Neutrophil (primary cell): ENCODE results near the gene R3HDM2.
"Not testable (repeated sequence)": the region's sequence is repeated elsewhere in the genome, so short reads cannot be mapped to it uniquely, and the experiment has no call there.

ENCODE experiments used
- H3K27ac ChIP-seq: fragments of 200-600 bp; sonication (generic); 2 replicates; pipeline ENCODE4 v1.5.1; 2016; ENCODE audit warnings: mild to moderate bottlenecking, moderate library complexity
- H3K27me3 ChIP-seq: fragments of 200-600 bp; sonication (generic); 2 replicates; pipeline ENCODE4 v1.6.0; 2016; ENCODE audit warnings: mild to moderate bottlenecking
- H3K36me3 ChIP-seq: fragments of 200-600 bp; sonication (generic); 2 replicates; pipeline ENCODE4 v1.5.1; 2017
- H3K4me1 ChIP-seq, 2 experiments: fragments of 200-600 bp in 1 of 2; sonication (generic) in 1 of 2; 1 replicate in 1 of 2; 2 replicates in 1 of 2; pipeline versions ENCODE4 v1.5.1 to v1.6.1; 2013 to 2016; ENCODE audit warnings: low read depth in 1 of 2, low read length in 1 of 2, mild to moderate bottlenecking in 1 of 2, moderate library complexity in 1 of 2; ENCODE audit not compliant: control insufficient read depth in 1 of 2, insufficient read depth in 1 of 2
- H3K4me3 ChIP-seq, 2 experiments: fragments of 200-600 bp in 1 of 2; sonication (generic) in 1 of 2; 1 replicate in 1 of 2; 2 replicates in 1 of 2; pipeline ENCODE4 v1.5.1; 2013 to 2016; ENCODE audit warnings: low read depth in 1 of 2, low read length in 1 of 2, mild to moderate bottlenecking in 1 of 2, moderate library complexity in 1 of 2
- H3K9me3 ChIP-seq: fragments of 200-600 bp; sonication (generic); 2 replicates; pipeline ENCODE4 v1.5.1; 2016
- TF ChIP-seq, protein P1 (sequence below): fragments of 200-600 bp; sonication (generic); IDR thresholded peaks from 2 replicates; pipeline ENCODE4 v1.5.1; 2016; ENCODE audit warnings: antibody characterized with exemption

R3HDM2 gene

DNA sequence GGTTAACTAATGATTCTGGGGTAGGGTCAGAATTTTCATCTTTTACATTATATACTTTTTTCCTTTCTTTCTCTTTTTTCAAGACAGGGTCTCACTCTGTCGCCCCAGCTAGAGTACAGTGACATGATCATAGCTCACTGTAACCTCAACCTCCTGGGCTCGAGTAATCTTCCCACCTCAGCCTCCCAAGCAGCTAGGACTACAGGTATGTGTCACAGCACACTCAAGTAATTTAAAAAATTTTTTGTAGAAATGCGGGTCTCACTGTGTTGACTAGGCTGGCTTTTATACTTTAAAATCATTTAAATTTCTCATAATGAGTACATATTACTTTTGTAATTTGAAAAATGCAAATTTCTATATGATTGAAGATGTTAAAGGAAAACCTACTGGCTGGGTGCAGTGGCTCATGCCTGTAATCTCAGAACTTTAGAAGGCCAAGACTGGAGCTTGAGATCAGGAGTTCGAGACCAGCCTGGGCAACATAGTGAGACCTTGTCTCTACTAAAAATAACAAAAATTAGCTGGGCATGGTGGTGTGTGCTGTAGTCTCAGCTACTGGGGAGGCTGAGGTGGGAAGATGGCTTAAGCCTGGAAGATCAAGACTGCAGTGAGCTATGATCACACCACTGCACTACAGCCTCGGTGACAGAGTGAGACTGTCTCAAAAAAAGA is 25.7 kb downstream of the R3HDM2 start:
- Histone ChIP-seq H3K27me3 (no peaks in the 10 kb centered on the region), H3K36me3 (peaks cover 3% of the 10 kb centered on the region)
- TF ChIP-seq, protein P1, sequence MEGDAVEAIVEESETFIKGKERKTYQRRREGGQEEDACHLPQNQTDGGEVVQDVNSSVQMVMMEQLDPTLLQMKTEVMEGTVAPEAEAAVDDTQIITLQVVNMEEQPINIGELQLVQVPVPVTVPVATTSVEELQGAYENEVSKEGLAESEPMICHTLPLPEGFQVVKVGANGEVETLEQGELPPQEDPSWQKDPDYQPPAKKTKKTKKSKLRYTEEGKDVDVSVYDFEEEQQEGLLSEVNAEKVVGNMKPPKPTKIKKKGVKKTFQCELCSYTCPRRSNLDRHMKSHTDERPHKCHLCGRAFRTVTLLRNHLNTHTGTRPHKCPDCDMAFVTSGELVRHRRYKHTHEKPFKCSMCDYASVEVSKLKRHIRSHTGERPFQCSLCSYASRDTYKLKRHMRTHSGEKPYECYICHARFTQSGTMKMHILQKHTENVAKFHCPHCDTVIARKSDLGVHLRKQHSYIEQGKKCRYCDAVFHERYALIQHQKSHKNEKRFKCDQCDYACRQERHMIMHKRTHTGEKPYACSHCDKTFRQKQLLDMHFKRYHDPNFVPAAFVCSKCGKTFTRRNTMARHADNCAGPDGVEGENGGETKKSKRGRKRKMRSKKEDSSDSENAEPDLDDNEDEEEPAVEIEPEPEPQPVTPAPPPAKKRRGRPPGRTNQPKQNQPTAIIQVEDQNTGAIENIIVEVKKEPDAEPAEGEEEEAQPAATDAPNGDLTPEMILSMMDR, result no peak

DNA sequence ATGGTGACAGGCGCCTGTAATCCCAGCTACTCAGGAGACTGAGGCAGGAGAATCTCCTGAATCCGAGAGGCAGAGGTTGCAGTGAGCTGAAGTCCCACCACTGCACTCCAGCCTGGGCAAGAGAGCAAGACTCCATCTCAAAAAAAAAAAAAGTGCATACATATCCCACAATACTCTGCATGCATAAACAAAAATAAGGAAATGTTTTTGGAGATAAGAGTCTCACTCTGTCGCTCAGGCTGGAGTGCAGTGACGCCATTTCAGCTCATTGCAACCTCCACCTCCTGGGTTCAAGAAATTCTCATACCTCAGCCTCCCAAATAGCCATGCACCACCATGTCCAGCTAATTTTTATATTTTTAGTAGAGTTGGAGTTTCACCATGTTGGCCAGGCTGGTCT is 28.7 kb downstream of the R3HDM2 start:
- not testable (repeated sequence) for H3K4me3 ChIP-seq

More for the DNA sequence above, 25.7 kb downstream of the R3HDM2 start:
- no peaks in the 10 kb centered on the region for H3K9me3 ChIP-seq
- no peaks in the 10 kb centered on the region for H3K4me1 ChIP-seq
- H3K4me3 ChIP-seq, result no peak overlapping the region
- H3K27ac ChIP-seq, result no peak overlapping the region

DNA sequence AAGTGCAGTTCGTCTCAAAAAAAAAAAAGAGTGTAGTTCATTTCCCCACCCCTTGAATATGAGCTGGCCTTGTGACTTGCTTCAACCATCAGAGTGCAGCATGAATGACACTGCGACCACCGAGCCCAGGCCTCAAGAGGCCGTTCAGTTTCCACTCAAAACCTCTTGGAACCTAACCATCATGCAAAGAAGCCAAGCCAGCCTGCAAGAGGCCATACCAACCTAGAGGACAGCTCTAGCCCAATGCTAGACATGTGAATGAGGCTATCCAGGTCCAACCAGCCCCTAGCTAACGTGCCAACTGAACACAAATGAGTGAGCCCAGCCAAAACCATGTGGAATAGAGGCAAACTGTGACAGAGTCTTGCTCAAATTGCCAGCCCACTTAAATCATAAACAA is 29.7 kb downstream of the R3HDM2 start:
- H3K4me3 ChIP-seq, result no peak overlapping the region
- H3K36me3 ChIP-seq, result peaks cover 3% of the 10 kb centered on the region
- H3K27ac ChIP-seq, result no peak overlapping the region
- TF ChIP-seq, protein P1, result no peak
- peaks cover 0 to 5% of the 10 kb centered on the region in 2 experiments for H3K4me1 ChIP-seq
- no peaks in the 10 kb centered on the region for H3K27me3 ChIP-seq
- H3K9me3 ChIP-seq, result no peaks in the 10 kb centered on the region

More for the DNA sequence above, 28.7 kb downstream of the R3HDM2 start:
- not testable (repeated sequence) for H3K4me1 ChIP-seq, H3K27me3 ChIP-seq, H3K27ac ChIP-seq, H3K9me3 ChIP-seq, H3K36me3 ChIP-seq

DNA sequence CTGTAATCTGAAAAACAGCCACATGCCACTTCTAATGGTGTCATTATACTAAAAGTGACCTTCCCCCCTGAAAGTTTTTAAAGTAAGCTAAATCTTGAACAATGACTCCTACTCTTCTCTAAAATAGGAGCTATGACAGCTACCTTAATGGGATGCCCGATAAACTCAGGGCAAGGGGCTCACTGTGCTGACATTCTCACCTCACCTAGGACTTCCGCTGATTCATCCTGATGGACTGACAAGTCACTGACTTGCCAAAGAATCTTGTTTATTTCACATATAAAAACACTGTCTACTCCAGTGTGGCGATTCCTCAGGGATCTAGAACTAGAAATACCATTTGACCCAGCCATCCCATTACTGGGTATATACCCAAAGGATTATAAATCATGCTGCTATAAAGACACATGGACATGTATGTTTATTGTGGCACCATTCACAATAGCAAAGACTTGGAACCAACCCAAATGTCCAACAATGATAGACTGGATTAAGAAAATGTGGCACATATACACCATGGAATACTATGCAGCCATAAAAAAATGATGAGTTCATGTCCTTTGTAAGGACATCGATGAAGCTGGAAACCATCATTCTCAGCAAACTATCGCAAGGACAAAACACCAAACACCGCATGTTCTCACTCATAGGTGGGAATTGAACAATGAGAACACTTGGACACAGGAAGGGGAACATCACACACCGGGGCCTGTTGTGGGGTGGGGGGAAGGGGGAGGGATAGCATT is 31.0 kb downstream of the R3HDM2 start:
- H3K9me3 ChIP-seq, H3K4me1 ChIP-seq: not testable (repeated sequence)

DNA sequence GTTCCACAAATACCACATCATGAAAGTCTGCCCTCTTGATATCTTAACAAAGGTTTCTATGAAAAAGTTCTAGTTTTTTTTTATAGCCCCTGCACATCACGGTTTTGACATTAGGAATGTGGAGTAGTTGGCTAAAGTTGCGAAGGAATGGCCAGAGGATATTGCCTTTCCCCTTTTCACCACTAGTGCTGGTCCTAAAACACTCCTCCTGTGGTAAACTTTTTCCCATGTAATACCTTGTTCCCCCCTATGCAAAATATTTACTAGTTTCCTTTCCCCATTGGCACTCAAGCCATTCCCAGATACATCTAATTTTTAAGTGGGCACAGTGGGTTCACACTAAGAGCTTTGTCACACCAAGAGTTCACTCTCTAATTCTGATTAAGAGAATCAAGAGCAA is 33.4 kb downstream of the R3HDM2 start:
- peaks cover 0 to 5% of the 10 kb centered on the region in 2 experiments for H3K4me1 ChIP-seq
- no peaks in the 10 kb centered on the region for H3K9me3 ChIP-seq
- TF ChIP-seq, protein P1, result no peak
- no peak overlapping the region for H3K4me3 ChIP-seq
- peaks cover 23% of the 10 kb centered on the region for H3K36me3 ChIP-seq
- no peak overlapping the region for H3K27ac ChIP-seq
- H3K27me3 ChIP-seq, result no peaks in the 10 kb centered on the region

More for the DNA sequence above, 31.0 kb downstream of the R3HDM2 start:
- H3K36me3 ChIP-seq, H3K27ac ChIP-seq, H3K4me3 ChIP-seq, H3K27me3 ChIP-seq: not testable (repeated sequence)

DNA sequence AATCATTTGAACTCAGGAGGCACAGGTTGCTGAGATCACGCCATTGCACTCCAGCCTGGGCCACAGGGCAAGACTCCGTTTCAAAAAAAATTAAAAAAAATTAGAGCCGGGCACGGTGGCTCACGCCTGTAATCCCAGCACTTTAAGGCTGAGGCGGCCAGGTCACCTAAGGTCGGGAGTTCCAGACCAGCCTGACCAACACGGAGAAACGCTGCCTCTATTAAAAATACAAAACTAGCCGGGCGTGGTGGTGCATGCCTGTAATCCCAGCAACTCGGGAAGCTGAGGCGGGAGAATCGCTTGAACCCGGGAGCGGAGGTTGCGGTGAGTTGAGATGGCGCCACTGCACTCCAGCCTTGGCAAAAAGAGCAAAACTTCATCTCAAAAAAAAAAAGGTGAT is 35.7 kb downstream of the R3HDM2 start:
- Histone ChIP-seq H3K4me3 (no peak overlapping the region), H3K27ac (no peak overlapping the region), H3K9me3 (no peaks in the 10 kb centered on the region), H3K36me3 (peaks cover 41% of the 10 kb centered on the region), H3K27me3 (no peaks in the 10 kb centered on the region), H3K4me1 (peaks cover 0 to 5% of the 10 kb centered on the region in 2 experiments)
- TF ChIP-seq, protein P1, result no peak
